HepG2 (cell line): ENCODE data around the gene SLC2A2. TPM values are rescaled to one million over a fixed set of nuclear protein-coding genes. Genes with fewer than 3 reads are reported as not detected.
A peak's percentile ranks its signal among the peaks of the same experiment; 100 is the strongest.

Source experiments
- BCL6 ChIP-seq: IDR thresholded peaks from 2 replicates; pipeline ENCODE4 v1.6.1; 2016; ENCODE audit warnings: missing genetic modification reagents, missing compliant biosample characterization
- DPF2 ChIP-seq: sonication (generic); formaldehyde crosslinking; IDR thresholded peaks from 2 replicates; pipeline ENCODE4 v1.4.0; 2020; ENCODE audit warnings: mild to moderate bottlenecking, low read depth, missing genetic modification reagents, borderline replicate concordance
- ESRRA ChIP-seq: sonication (generic); formaldehyde crosslinking; IDR thresholded peaks from 2 replicates; pipeline ENCODE4 v1.5.1; 2020; ENCODE audit warnings: mild to moderate bottlenecking, low read depth, missing genetic modification reagents
- HOXA9 ChIP-seq: sonication (generic); formaldehyde crosslinking; IDR thresholded peaks from 2 replicates; pipeline ENCODE4 v1.8.1; 2022; ENCODE audit warnings: missing genetic modification reagents, mild to moderate bottlenecking, moderate library complexity, borderline replicate concordance
- KAT8 ChIP-seq: IDR thresholded peaks from 2 replicates; pipeline ENCODE4 v1.6.1; 2016; ENCODE audit warnings: missing genetic modification reagents, missing compliant biosample characterization
- NCOA2 ChIP-seq: sonication (generic); formaldehyde crosslinking; IDR thresholded peaks from 2 replicates; pipeline ENCODE4 v1.8.0; 2022; ENCODE audit warnings: inconsistent platforms
- SCMH1 ChIP-seq: sonication (generic); formaldehyde crosslinking; IDR thresholded peaks from 2 replicates; pipeline ENCODE4 v1.9.0; 2021; ENCODE audit warnings: missing genetic modification reagents, mild to moderate bottlenecking, borderline replicate concordance
- SOX13 ChIP-seq, 3 experiments: fragments of 450-650 bp in 1 of 3; sonication (generic) in 1 of 3; formaldehyde crosslinking in 1 of 3; IDR thresholded peaks in 2 of 3; conservative IDR thresholded peaks in 1 of 3; 2 replicates each; pipeline versions ENCODE4 v1.5.0 to v1.6.1; 2016 to 2020; ENCODE audit warnings: antibody characterized with exemption in 1 of 3, mild to moderate bottlenecking in 1 of 3, missing compliant biosample characterization in 1 of 3, missing genetic modification reagents in 1 of 3, moderate library complexity in 1 of 3
- TCF12 ChIP-seq, 2 experiments: fragments of 450-650 bp in 1 of 2; sonication (generic) in 1 of 2; formaldehyde crosslinking in 1 of 2; IDR thresholded peaks; 2 replicates each; pipeline versions ENCODE4 v1.6.1 to v1.8.0; 2017 to 2022; ENCODE audit warnings: antibody characterized with exemption in 1 of 2, mild to moderate bottlenecking in 1 of 2, missing genetic modification reagents in 1 of 2, moderate library complexity in 1 of 2
- ZFP36L2 ChIP-seq: sonication (generic); formaldehyde crosslinking; IDR thresholded peaks from 2 replicates; pipeline ENCODE4 v1.4.0; 2020; ENCODE audit warnings: missing genetic modification reagents
- ZMAT3 ChIP-seq: sonication (generic); formaldehyde crosslinking; conservative IDR thresholded peaks from 2 replicates; pipeline ENCODE4 v1.7.0; 2021; ENCODE audit warnings: missing genetic modification reagents
- ZNF343 ChIP-seq: sonication (generic); formaldehyde crosslinking; IDR thresholded peaks from 2 replicates; pipeline ENCODE4 v1.4.0; 2020; ENCODE audit warnings: mild to moderate bottlenecking, missing genetic modification reagents
- ZNF557 ChIP-seq: sonication (generic); formaldehyde crosslinking; IDR thresholded peaks from 2 replicates; pipeline ENCODE4 v1.4.0; 2020; ENCODE audit warnings: missing genetic modification reagents
- ZNF879 ChIP-seq: sonication (generic); formaldehyde crosslinking; IDR thresholded peaks from 2 replicates; pipeline ENCODE4 v1.8.1; 2023; ENCODE audit warnings: missing genetic modification reagents
- ZSCAN9 ChIP-seq: IDR thresholded peaks from 2 replicates; pipeline ENCODE4 v1.6.1; 2016; ENCODE audit warnings: borderline replicate concordance
- polyA plus RNA-seq, 8 experiments: library from polyadenylated mRNA; depleted of rRNA in 3 of 8; stranded (reverse) in 7 of 8; unstranded in 1 of 8; fragments of >200 nt; fragmentation: Illumina TruSeq in 4 of 8; extraction: Trizol in 4 of 8; gene quantifications; 2 replicates each; pipeline versions ENCODE4 v1.2.1 to v1.2.3, GENCODE V29; 2011 to 2016; ENCODE audit warnings: low read depth in 4 of 8, missing spikeins in 1 of 8, mixed read lengths in 1 of 8; ENCODE audit not compliant: insufficient read depth in 1 of 8
- total RNA-seq, 5 experiments: library from RNA; depleted of rRNA; stranded (reverse); fragments of >200 nt; fragmentation: Illumina TruSeq; extraction: Trizol; gene quantifications; 2 replicates each; pipeline ENCODE4 v1.2.3, GENCODE V29; 2016; ENCODE audit warnings: low read depth in 1 of 5
- TF ChIP-seq, protein P1 (sequence below): sonication (generic); formaldehyde crosslinking; IDR thresholded peaks from 2 replicates; pipeline ENCODE4 v1.9.0; 2022; ENCODE audit warnings: low read depth, missing genetic modification reagents
- TF ChIP-seq, protein P2 (sequence below): sonication (generic); formaldehyde crosslinking; IDR thresholded peaks from 2 replicates; pipeline ENCODE4 v1.4.0; 2020; ENCODE audit warnings: missing genetic modification reagents
- TF ChIP-seq, protein P3 (sequence below): sonication (generic); formaldehyde crosslinking; IDR thresholded peaks from 2 replicates; pipeline ENCODE4 v1.4.0; 2020; ENCODE audit warnings: missing genetic modification reagents
- TF ChIP-seq, protein P4 (sequence below): sonication (generic); formaldehyde crosslinking; IDR thresholded peaks from 2 replicates; pipeline ENCODE4 v1.5.0; 2020; ENCODE audit warnings: missing genetic modification reagents, mild to moderate bottlenecking, borderline replicate concordance

SLC2A2 gene
- total and polyA plus RNA-seq, 2 of the 13 experiments (the other 11 are each of a cell fraction or from before 2014, with no cell fraction given), result 19.5 to 23.2 TPM

DNA sequence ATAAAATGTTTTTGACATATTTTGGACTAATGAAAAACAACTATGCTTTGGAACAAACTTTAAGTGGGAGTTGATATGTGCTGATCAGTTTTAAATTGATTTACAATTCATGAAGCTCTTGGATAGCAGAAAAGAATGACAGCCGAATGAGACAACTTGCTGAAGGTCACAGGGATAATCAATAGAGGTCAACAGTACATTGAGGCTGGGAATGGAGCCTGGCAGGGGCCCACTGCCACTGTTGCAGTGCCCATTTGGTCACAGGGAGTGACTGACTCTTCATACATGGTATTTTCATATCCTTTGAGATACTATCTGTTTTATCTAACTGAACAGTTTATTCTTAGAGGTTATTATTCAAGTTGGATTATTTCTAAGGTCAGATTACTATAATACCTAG, 59.4 kb downstream of the SLC2A2 start (continued):
- no peak for TF ChIP-seq DPF2 (CRISPR knock-in tag)
- TF ChIP-seq ESRRA (CRISPR knock-in tag), result peak; percentile 68; the same call in 1 of the 2 replicates
- no peak for TF ChIP-seq ZSCAN9 (CRISPR knock-in tag)
- TF ChIP-seq SOX13 (IDR thresholded peaks at IDR 0.05), result no peak
- peak in 1 of 2 experiments; percentile 24; a peak in 1 of 4 replicates for TF ChIP-seq SOX13 (CRISPR knock-in tag; conservative IDR thresholded peaks at IDR 0.05 in 1 of 2, IDR thresholded peaks at IDR 0.05 in 1 of 2)
- no peak for TF ChIP-seq ZFP36L2 (CRISPR knock-in tag)
- no peak for TF ChIP-seq ZNF557
- TF ChIP-seq ZMAT3, result no peak
- TF ChIP-seq, protein P1, sequence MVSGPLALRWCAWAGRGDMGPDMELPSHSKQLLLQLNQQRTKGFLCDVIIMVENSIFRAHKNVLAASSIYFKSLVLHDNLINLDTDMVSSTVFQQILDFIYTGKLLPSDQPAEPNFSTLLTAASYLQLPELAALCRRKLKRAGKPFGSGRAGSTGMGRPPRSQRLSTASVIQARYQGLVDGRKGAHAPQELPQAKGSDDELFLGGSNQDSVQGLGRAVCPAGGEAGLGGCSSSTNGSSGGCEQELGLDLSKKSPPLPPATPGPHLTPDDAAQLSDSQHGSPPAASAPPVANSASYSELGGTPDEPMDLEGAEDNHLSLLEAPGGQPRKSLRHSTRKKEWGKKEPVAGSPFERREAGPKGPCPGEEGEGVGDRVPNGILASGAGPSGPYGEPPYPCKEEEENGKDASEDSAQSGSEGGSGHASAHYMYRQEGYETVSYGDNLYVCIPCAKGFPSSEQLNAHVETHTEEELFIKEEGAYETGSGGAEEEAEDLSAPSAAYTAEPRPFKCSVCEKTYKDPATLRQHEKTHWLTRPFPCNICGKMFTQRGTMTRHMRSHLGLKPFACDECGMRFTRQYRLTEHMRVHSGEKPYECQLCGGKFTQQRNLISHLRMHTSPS (CRISPR knock-in tag), result peak; percentile 68; the same call in 1 of the 2 replicates
- no peak for TF ChIP-seq TCF12 (IDR thresholded peaks at IDR 0.05)
- TF ChIP-seq TCF12 (CRISPR knock-in tag; IDR thresholded peaks at IDR 0.05), result no peak
- TF ChIP-seq ZNF879 (CRISPR knock-in tag), result no peak
- TF ChIP-seq, protein P2, sequence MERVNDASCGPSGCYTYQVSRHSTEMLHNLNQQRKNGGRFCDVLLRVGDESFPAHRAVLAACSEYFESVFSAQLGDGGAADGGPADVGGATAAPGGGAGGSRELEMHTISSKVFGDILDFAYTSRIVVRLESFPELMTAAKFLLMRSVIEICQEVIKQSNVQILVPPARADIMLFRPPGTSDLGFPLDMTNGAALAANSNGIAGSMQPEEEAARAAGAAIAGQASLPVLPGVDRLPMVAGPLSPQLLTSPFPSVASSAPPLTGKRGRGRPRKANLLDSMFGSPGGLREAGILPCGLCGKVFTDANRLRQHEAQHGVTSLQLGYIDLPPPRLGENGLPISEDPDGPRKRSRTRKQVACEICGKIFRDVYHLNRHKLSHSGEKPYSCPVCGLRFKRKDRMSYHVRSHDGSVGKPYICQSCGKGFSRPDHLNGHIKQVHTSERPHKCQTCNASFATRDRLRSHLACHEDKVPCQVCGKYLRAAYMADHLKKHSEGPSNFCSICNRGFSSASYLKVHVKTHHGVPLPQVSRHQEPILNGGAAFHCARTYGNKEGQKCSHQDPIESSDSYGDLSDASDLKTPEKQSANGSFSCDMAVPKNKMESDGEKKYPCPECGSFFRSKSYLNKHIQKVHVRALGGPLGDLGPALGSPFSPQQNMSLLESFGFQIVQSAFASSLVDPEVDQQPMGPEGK (CRISPR knock-in tag), result no peak
- TF ChIP-seq BCL6 (CRISPR knock-in tag), result peak; percentile 82
- TF ChIP-seq HOXA9 (CRISPR knock-in tag), result no peak
- TF ChIP-seq, protein P3, sequence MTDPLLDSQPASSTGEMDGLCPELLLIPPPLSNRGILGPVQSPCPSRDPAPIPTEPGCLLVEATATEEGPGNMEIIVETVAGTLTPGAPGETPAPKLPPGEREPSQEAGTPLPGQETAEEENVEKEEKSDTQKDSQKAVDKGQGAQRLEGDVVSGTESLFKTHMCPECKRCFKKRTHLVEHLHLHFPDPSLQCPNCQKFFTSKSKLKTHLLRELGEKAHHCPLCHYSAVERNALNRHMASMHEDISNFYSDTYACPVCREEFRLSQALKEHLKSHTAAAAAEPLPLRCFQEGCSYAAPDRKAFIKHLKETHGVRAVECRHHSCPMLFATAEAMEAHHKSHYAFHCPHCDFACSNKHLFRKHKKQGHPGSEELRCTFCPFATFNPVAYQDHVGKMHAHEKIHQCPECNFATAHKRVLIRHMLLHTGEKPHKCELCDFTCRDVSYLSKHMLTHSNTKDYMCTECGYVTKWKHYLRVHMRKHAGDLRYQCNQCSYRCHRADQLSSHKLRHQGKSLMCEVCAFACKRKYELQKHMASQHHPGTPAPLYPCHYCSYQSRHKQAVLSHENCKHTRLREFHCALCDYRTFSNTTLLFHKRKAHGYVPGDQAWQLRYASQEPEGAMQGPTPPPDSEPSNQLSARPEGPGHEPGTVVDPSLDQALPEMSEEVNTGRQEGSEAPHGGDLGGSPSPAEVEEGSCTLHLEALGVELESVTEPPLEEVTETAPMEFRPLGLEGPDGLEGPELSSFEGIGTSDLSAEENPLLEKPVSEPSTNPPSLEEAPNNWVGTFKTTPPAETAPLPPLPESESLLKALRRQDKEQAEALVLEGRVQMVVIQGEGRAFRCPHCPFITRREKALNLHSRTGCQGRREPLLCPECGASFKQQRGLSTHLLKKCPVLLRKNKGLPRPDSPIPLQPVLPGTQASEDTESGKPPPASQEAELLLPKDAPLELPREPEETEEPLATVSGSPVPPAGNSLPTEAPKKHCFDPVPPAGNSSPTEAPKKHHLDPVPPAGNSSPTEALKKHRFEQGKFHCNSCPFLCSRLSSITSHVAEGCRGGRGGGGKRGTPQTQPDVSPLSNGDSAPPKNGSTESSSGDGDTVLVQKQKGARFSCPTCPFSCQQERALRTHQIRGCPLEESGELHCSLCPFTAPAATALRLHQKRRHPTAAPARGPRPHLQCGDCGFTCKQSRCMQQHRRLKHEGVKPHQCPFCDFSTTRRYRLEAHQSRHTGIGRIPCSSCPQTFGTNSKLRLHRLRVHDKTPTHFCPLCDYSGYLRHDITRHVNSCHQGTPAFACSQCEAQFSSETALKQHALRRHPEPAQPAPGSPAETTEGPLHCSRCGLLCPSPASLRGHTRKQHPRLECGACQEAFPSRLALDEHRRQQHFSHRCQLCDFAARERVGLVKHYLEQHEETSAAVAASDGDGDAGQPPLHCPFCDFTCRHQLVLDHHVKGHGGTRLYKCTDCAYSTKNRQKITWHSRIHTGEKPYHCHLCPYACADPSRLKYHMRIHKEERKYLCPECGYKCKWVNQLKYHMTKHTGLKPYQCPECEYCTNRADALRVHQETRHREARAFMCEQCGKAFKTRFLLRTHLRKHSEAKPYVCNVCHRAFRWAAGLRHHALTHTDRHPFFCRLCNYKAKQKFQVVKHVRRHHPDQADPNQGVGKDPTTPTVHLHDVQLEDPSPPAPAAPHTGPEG (CRISPR knock-in tag), result no peak
- TF ChIP-seq, protein P4, sequence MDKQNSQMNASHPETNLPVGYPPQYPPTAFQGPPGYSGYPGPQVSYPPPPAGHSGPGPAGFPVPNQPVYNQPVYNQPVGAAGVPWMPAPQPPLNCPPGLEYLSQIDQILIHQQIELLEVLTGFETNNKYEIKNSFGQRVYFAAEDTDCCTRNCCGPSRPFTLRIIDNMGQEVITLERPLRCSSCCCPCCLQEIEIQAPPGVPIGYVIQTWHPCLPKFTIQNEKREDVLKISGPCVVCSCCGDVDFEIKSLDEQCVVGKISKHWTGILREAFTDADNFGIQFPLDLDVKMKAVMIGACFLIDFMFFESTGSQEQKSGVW (CRISPR knock-in tag), result no peak
- TF ChIP-seq ZNF343 (CRISPR knock-in tag), result no peak
- no peak for TF ChIP-seq NCOA2 (CRISPR knock-in tag)
- TF ChIP-seq SCMH1 (CRISPR knock-in tag), result no peak
- TF ChIP-seq KAT8 (CRISPR knock-in tag), result no peak
